LNCaP clone FGC (cell line): ENCODE results near the gene ATG2B.

Experiments used
- DNase-seq: peaks from one replicate; pipeline ENCODE4 v3.0.0-alpha.2; 2011; ENCODE audit warnings: low read depth
- H3K4me3 ChIP-seq: 2 replicates; pipeline ENCODE4 v1.5.1; 2011; ENCODE audit warnings: mild to moderate bottlenecking, low read depth, low read length, control low read depth
- CTCF ChIP-seq: IDR thresholded peaks from 2 replicates; pipeline ENCODE4 v1.5.1; 2012; ENCODE audit warnings: mild to moderate bottlenecking; ENCODE audit not compliant: control insufficient read depth, insufficient read depth; ENCODE audit errors: extremely low read depth

ATG2B gene

GRCh38 chr14:96393071-96393691 lies 30.0 kb upstream of the ATG2B start:
- TF ChIP-seq CTCF: no peak
- H3K4me3 ChIP-seq: no peak overlapping the region
- DNase-seq: no peak

DNA sequence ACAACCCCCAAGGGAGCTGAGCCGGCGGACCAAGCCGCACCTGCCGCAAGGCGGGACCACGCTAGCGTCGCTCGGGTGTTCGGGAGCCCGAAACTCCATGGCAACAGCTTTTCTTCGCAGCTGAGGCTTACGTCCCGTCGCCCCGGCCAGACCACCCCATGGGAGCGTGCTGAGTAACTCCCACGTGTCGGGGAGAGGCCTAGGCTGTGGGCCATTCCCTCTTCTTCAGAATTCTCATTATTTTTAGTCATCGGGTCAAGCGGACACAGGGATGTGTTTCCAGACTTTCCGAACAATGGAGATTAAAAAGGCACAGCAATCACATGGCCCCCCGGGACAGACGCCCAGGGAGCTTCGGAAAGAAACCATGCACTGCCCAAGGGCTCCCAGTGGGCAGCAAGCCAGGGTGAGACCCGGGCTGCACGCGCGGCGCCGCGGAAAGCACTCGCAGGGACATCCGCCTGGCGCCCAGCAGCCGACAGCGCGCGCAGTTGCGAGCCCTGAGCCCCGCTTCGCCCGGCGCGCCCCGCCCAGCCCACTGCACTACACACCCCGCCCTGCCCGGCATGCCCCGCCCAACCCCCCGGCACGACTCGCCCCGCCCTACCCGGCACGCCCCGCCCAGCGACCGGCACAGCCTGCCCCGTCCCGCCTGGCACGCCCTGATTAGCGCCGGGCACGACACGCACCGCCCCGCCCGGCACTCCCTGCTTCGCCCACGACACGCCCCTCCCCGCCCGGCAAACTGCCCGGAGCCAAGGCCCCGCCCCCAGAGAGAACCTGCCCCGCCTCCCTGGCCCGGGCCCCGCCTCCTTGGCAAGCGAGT lies 28.4 kb upstream of the ATG2B start:
- peak overlapping the region; percentile 76 for H3K4me3 ChIP-seq
- no peak for TF ChIP-seq CTCF

DNA sequence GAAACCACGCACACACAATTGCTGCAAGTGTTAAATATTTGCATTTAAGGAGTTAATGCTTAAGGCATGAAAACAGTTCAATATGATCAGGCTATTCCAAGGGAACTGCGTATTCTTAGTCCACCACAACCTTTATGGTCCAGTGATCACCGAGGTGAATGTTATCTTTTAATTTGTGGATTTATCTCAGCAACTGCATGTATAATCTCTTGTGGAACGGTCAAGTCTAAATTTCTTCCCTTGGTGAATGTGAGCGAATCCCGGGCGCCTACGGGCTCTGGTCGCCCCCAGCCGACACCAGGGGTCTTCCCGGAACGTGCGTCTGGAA lies 27.8 kb upstream of the ATG2B start:
- TF ChIP-seq CTCF: no peak
- DNase-seq: no peak
- H3K4me3 ChIP-seq: peak overlapping the region; percentile 76

More for the DNA sequence above, 28.4 kb upstream of the ATG2B start:
- peak; percentile 69 for DNase-seq

DNA sequence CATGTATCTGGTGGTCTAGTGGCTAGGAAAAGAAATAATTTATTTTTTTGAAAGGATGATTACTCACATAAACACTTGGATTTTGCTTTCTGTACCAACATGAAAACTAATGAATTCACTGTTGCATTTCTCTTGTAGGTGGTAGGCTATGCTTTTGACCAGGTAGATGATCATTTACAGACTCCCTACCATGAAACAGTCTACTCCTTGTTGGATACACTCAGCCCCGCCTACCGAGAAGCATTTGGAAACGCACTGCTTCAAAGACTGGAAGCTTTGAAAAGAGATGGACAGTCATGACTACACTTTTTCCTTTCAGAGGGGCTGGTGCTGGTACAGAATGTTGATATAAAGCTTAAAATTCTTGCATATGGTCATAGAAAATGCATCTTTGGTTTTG lies 22.2 kb upstream of the ATG2B start:
- H3K4me3 ChIP-seq: no peak overlapping the region
- no peak for DNase-seq
- no peak for TF ChIP-seq CTCF

- H3K4me3 ChIP-seq: no peak overlapping the region
Measured at GRCh38 chr14:96384740-96385139, 21.6 kb upstream of the ATG2B start.

DNA sequence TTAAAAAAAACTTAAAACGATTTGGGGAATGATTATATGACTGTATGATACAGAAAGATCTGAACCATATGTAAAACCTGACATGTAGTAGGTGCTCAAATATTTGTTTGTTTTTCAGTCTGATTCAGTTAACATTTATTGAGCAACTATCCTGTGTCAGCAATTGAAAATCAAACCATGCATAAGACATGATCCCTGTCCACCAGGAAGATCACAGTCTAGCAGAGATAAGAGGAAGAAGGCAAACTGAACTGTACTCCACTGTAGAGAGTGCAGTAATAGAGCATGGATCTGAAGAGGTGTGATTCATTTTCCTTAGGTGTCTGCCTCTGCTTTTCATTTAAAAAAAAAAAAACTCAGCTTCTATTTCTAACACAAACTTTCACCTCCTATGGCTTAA lies 20.9 kb upstream of the ATG2B start:
- no peak for DNase-seq
- no peak for TF ChIP-seq CTCF
- H3K4me3 ChIP-seq: no peak overlapping the region

More at GRCh38 chr14:96384740-96385139, 21.6 kb upstream of the ATG2B start:
- no peak for TF ChIP-seq CTCF
- DNase-seq: no peak
